ENCODE measurements around the gene STX8.
"Not testable (repeated sequence)": the region's sequence is repeated elsewhere in the genome, so short reads cannot be mapped to it uniquely, and the experiment has no call there.

STX8 gene

DNA sequence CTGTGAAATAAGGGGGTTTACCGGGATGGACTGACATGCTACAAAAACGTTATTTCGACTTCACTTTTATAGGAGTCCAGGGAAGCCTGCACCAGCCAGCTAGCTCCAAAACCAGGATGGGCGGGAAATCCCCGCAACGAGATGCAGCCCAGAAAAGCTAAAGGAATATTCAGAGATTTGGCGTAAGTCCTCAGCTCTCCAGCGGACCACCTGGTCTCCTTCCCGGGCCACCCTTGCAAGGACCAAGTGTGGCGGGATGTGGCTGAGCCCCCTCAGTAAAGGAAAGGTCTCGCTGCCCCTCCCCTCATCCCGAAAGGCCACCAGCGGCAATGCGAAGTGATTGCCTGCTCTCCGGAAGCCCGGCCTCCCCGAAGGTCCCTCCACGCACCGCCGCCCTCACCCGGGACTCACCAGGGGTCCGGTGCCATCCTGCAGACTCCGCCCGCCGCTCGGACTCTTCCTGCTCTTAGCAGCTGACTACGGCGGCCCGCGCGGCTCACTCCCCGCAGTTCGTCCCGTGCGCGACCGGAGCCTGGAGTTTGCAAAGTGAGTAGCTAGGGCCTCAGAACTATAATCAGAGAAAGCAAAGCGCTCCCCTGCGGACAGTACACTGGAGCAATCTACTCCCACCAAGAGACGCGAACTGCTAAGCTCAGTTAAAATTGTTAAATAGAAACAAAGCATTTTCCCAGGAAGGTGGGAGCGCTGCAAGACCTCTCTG lies at the start of gene STX8:
Gene STX8, minus strand, starts transcription at position 440 of the 721 bp plus-strand sequence. Its CDS starts 12 bp downstream, at position 428.
- peak; percentile 38 for DNase-seq (ENCODE audit: low read depth)

DNA sequence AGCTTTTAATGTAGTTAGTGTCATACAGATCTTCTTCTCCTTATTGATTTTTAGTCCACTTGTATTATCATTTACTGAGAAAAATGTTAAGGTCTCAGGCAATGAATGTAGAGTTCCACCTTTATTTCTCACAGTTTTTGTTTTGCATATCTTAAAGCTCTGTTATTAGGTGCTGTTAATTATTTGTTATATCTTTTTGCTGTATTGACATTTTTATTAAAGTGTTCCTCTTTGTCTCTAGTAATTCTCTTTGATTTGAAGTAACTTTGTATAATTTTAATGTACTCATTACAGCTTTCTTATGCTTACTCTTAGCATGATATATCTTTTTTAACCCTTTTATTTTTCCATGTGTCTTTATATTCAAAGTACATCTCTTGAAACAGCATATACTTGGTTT lies 47.3 kb upstream of the STX8 start:
- DNase-seq (ENCODE audit: low read depth): no peak

DNA sequence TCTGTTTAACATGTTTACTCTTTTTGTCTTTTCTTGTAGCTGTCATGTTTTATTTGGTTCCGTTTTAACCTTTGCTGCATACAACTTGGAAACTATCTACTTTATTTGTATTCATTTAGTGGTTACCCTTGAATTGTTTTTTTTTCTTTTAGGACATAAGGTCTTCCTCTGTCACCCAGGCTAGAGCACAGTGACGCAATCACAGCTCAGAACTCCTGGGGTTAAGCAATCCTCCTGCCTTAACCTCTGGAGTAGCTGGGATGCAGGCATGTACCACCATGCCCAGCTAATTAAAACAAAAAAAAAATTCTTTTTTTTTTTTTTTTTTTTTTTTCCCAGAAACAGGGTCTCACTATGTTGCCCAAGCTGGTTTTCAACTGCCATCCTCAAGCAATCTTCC lies 39.9 kb upstream of the STX8 start:
- DNase-seq (ENCODE audit: low read depth): no peak

DNA sequence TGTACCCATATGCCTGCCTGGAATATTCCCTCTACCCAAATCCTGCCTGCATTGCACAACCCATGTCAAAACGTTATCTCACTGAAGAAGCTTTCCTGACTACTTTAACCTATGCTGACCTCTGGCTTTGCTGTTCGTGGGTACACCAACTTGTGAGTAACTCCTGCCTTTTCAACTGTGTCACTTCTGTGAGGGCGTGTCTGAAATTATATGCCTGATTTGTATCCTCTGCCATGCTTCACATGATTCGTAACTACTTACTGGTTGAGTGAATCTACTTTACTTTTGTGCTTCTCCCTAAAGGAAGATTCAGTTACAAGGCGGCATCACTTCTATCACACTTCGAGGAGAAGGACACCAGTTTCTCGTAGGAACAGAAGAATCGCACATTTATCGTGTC lies 36.4 kb upstream of the STX8 start:
- no peak for DNase-seq (ENCODE audit: low read depth)

- no peak for DNase-seq (ENCODE audit: low read depth)
Measured at GRCh38 chr17:9611557-9611956, 35.9 kb upstream of the STX8 start.

GRCh38 chr17:9607058-9607457 lies 31.4 kb upstream of the STX8 start:
- DNase-seq (ENCODE audit: low read depth): not testable (repeated sequence)

DNA sequence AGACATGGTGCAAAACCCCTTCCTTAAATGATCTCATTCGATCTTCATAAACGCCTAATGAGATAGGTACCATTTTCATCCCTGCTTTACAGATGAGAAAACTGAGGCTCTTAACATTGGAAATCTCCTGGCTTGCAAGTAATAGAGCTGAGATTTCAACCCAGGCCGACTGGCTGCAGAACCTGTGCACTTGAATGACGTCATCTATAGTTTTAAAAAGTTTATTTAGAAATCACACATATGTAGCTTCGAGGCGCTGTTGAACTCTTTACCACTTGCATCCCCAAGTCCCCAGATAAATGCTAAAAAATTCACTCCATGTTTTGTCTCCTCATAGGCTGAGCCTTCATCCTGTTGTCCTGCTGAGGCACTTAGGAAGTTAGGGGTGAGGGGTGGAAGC lies 30.8 kb upstream of the STX8 start:
- no peak for DNase-seq (ENCODE audit: low read depth)

GRCh38 chr17:9604583-9604982 lies 29.0 kb upstream of the STX8 start:
- DNase-seq (ENCODE audit: low read depth): not testable (repeated sequence)

- DNase-seq (ENCODE audit: low read depth): no peak
Measured at GRCh38 chr17:9598661-9599060, 23.0 kb upstream of the STX8 start.

- not testable (repeated sequence) for DNase-seq (ENCODE audit: low read depth)
Measured at GRCh38 chr17:9597638-9598037, 22.0 kb upstream of the STX8 start.

DNA sequence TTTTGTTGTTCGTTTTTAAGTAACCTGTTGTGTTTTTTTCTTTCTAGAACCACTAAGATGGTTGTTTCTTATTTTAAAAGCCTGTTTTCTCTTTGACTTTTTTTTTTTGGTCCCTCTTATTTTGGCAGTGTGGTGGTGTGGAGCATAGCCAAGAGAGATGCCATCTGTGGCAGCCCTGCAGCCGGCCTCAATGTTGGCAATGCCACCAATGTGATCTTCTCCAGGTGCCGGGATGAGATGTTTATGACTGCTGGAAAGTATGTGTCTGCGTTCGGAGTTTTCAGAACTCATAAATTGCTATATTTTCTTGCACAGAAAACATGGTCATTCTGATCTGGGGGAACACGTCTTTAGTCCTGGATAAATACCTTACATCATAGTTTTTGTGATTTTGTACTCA lies 18.4 kb upstream of the STX8 start:
- no peak for DNase-seq (ENCODE audit: low read depth)

- DNase-seq (ENCODE audit: low read depth): no peak
Measured at GRCh38 chr17:9587969-9588656, 12.5 kb upstream of the STX8 start.

GRCh38 chr17:9577373-9577709 lies 1.7 kb upstream of the STX8 start:
- DNase-seq (ENCODE audit: low read depth): no peak

DNA sequence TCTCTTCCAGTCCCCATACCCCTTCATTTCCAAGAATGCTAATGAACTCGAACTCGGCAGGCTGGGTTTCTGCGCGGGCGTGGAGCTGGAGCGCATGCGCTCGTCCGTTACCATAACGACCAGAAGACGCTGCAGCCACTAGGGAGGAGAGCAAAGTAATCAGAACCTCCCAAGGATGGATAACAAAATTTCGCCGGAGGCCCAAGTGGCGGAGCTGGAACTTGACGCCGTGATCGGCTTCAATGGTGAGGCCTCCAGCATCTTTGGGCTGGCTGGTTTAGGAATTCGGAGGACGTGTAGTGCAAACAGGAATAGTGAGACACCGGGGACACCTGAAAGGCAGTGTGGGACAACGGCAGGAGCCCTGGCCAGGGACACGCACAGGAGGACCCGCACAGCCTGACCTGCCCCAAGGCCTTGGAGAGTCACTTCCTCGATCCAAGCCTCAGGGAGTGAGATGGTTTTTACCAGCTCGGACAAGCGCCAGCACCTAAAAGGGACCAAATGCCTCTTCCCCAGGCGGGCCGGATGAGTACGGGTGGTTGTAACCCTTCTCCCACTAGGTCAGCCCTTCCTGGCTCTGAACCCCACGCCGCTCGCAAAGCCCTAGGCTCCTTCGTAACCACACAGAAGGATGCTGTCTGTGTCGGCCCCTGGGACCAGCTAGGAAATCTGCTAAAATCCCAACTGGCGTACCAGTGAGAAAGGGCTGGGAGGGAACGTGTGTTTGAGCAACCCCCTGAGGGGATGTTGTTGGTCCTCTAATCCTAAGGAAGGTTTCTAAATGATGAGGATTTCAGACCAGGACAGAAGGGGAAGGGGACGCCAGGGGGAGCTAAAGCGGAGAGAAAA lies 1.1 kb upstream of the STX8 start, which contains the start of gene CFAP52:
Gene CFAP52, plus strand, starts transcription at position 122 of the 852 bp plus-strand sequence. Its CDS starts 54 bp downstream, at position 176.
- peak; percentile 22 for DNase-seq (ENCODE audit: low read depth)

DNA sequence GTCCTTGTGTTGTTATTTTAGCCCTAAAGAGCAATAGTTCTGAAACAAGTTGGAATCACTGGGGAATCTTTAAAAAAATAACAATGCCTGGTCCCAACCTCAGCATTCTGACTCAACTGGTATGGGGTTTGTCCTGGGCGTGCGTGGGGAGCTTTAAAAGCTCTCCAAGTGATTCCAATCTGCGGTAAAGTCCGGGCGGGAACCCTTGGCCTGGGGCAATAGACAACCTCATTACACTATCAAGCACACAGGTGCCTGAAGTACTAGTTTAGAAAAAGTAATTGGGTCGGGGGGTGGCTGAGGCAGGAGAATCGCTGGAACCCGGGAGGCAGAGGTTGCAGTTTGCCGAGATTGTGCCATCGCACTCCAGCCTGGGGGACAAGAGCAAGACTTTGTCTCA lies 4.4 kb downstream of the STX8 start:
- no peak for DNase-seq (ENCODE audit: low read depth)

GRCh38 chr17:9568957-9569588 lies 6.5 kb downstream of the STX8 start:
- DNase-seq (ENCODE audit: low read depth): no peak

DNA sequence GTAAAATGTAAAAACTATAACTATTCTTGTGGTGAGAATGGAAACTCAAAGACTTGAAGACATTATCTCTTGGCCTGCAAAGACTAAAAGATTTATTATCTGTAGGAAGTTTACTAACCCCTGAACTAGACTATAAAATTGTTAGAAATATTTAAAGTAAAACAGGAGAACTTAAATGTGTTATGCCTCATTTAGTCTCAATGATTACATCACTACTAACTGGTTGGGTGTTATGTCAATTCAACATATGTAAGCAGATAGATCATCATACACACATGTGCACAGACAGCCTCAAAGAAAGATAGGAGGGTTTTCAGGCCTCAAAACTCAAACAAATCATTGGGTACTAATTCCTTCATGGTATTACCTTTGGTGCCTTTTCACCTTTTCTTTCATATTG lies 7.6 kb downstream of the STX8 start:
- DNase-seq (ENCODE audit: low read depth): no peak

GRCh38 chr17:9566739-9567138 lies 8.9 kb downstream of the STX8 start:
- not testable (repeated sequence) for DNase-seq (ENCODE audit: low read depth)

GRCh38 chr17:9566067-9566466 lies 9.6 kb downstream of the STX8 start:
- no peak for DNase-seq (ENCODE audit: low read depth)

- no peak for DNase-seq (ENCODE audit: low read depth)
Measured at GRCh38 chr17:9564104-9564503, 11.5 kb downstream of the STX8 start.

- no peak for DNase-seq (ENCODE audit: low read depth)
Measured at GRCh38 chr17:9557857-9558256, 17.8 kb downstream of the STX8 start.

GRCh38 chr17:9557161-9557755 lies 18.4 kb downstream of the STX8 start:
- no peak for DNase-seq (ENCODE audit: low read depth)
